RWPE1 (cell line): ENCODE results near the gene PHACTR3.

ENCODE experiments used
- CTCF ChIA-PET: fragments of 350-600 bp; sonication (Branson Sonifier 250); formaldehyde crosslinking; extraction: SDS; loops from one replicate; lab custom pipeline; 2021; lab: Yijun Ruan, JAX
- POLR2A ChIA-PET: fragments of 400-600 bp; formaldehyde crosslinking; extraction: SDS; loops from one replicate; lab custom pipeline; 2020; ENCODE audit warnings: antibody characterized with exemption; ENCODE audit not compliant: low non-redundant PET; lab: Yijun Ruan, JAX
- DNase-seq: peaks from one replicate; pipeline ENCODE4 v3.0.0; 2012; ENCODE audit warnings: low spot score
- H3K27ac ChIP-seq: fragments of 450-650 bp; 2 replicates; pipeline ENCODE4 v1.5.1; 2017
- TF ChIP-seq, protein P1 (sequence below): fragments of 450-650 bp; conservative IDR thresholded peaks from 2 replicates; pipeline ENCODE4 v1.5.1; 2017; ENCODE audit warnings: low read depth, mild to moderate bottlenecking

Gene PHACTR3

DNA sequence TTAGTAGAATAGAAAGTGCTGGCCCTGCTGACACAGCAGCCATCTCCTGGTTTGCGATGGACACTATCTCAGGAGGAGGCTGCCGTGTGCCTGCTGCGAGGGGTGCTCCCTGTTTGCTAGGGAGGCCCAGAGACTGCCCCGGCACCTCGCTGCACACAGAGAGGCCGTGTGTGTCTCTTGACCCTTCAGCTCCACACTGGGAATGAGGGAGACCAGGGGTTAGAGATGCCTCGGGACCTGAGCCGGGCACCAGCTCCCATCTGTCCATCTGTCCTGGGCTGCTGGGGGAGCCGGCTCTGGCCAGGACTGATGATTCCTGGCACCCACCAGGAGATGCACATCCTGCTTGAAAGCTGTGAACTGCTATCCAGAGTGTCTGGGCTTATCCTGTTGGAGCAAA, 18.2 kb downstream of the PHACTR3 start:
- POLR2A ChIA-PET, result no interaction called here
- TF ChIP-seq, protein P1, sequence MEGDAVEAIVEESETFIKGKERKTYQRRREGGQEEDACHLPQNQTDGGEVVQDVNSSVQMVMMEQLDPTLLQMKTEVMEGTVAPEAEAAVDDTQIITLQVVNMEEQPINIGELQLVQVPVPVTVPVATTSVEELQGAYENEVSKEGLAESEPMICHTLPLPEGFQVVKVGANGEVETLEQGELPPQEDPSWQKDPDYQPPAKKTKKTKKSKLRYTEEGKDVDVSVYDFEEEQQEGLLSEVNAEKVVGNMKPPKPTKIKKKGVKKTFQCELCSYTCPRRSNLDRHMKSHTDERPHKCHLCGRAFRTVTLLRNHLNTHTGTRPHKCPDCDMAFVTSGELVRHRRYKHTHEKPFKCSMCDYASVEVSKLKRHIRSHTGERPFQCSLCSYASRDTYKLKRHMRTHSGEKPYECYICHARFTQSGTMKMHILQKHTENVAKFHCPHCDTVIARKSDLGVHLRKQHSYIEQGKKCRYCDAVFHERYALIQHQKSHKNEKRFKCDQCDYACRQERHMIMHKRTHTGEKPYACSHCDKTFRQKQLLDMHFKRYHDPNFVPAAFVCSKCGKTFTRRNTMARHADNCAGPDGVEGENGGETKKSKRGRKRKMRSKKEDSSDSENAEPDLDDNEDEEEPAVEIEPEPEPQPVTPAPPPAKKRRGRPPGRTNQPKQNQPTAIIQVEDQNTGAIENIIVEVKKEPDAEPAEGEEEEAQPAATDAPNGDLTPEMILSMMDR, result no peak
- CTCF ChIA-PET, result interaction anchor here (0.6 kb wide), 1 partner anchor 770 kb away, joined by 5 read pairs; the partner anchor contains the start of gene GNAS
- no peak overlapping the region for H3K27ac ChIP-seq
- no peak for DNase-seq

DNA sequence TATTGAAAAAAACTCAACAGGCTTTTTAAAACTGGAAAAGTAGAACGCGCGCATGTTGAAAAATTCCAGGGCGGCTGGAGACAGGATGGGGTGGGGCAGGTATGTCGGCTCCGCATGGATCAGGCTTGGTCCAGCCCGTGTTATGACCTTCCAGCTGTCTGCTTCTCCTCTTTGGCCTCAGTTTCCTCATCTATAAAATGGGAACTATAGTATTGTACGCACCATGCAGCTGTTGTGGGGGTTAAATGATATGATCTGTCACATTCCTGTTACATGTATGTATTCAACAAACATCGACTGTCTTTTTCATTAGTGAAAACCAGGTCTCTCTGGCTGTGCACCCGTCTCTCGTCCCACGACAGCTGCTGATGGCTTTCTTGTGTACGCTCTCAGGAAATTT, 18.8 kb downstream of the PHACTR3 start:
- no peak for DNase-seq
- no peak overlapping the region for H3K27ac ChIP-seq
- CTCF ChIA-PET, result no interaction called here
- POLR2A ChIA-PET, result no interaction called here
- TF ChIP-seq, protein P1, result no peak

DNA sequence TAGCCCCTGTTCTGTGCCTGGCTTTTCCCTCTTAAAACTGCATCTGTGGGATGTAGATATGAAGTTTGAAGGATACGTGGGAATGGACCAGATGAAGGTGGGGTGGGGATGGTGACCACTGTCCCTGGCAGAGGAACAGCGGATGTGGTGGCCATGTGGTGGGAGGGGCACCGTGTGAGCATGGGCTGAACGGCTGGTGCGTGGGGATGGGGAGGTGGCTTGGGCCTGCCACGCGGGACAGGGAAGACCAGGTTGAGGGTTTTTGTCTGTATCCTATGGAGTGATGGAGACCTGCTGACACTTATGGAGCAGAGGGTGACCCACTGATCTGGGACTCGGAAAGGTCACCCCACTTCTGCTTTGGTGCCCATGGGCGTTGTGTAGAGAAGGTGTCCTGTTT, 19.2 kb downstream of the PHACTR3 start:
- CTCF ChIA-PET, result no interaction called here
- TF ChIP-seq, protein P1, result no peak
- POLR2A ChIA-PET, result no interaction called here
- no peak for DNase-seq
- H3K27ac ChIP-seq, result no peak overlapping the region

- CTCF ChIA-PET, result no interaction called here
- TF ChIP-seq, protein P1, result no peak
Measured at GRCh38 chr20:59624401-59624800, 20.1 kb downstream of the PHACTR3 start.

DNA sequence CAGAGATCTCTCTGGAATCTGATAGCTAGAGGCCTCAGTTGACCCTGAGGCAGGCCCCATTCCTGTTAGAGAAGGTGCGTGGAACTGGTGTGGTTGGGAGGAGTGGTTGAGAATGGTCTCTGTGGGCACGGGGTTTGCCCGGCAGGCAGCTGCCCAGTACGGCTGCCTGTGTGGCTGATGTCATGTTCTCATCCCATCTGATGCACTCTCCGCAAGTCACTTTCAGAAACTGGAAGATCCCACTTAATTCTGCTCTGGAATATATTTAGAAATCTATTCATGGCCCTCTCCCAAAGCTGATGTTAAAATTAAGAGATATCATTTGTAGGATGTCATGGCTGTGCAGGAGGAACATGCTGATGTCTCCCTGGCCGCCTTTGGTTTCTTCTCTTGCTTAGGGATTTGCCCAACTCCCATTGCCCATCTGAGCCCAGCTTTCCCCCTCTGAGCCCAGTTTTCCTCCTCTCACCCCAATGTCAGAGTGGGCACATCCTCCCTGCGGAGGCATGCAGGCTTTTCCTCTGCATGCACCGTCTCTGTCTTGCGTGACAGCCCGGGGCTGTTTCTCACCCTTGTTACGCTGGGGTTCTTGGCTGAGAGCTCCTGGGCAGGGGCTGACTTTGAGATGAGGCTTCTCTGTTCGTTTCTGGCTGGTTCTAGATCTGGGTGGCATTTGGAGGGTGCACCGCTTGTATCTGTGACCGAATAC, 21.0 kb downstream of the PHACTR3 start:
- no peak for DNase-seq
- ChIA-PET CTCF (no interaction called here), POLR2A (no interaction called here)
- TF ChIP-seq, protein P1, result no peak
- no peak overlapping the region for H3K27ac ChIP-seq

More at GRCh38 chr20:59624401-59624800, 20.1 kb downstream of the PHACTR3 start:
- no peak overlapping the region for H3K27ac ChIP-seq
- POLR2A ChIA-PET, result no interaction called here
- DNase-seq, result no peak

DNA sequence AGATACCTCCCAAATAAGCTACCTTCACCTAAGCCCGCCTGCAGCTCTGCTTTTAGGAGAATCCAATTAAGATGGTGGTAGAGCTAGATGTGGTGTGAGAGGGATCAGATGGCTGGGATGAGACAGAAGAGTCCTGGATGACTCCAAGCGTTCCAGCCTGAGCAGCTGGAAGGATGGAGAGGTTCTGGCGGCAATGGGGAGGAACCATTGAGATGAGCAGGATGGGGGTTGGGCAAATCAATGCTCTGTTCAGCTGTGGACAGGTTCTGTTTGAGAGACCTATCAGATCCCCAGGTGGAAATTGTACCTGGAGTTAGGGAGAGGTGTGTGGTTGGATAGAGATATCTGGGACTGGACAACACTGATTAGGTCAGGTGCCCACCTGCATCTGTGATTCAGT, 23.0 kb downstream of the PHACTR3 start:
- POLR2A ChIA-PET, result no interaction called here
- TF ChIP-seq, protein P1, result no peak
- CTCF ChIA-PET, result no interaction called here
- no peak for DNase-seq
- no peak overlapping the region for H3K27ac ChIP-seq
